OCI-LY1 (cell line): ENCODE results near the gene RPA4.

Experiments used
- H2AFZ ChIP-seq: fragments of 200-600 bp; sonication (generic), shearing (Covaris generic); 2 replicates; pipeline ENCODE4 v1.6.0; 2014; ENCODE audit warnings: antibody characterized with exemption, mild to moderate bottlenecking, low read length
- H3F3A ChIP-seq: fragments of 200-600 bp; sonication (generic), shearing (Covaris generic); 2 replicates; pipeline ENCODE4 v1.6.0; 2014; ENCODE audit warnings: mild to moderate bottlenecking, antibody characterized with exemption, low read length, moderate library complexity; ENCODE audit not compliant: insufficient read depth
- H3K27ac ChIP-seq: fragments of 200-600 bp; sonication (generic); 2 replicates; pipeline ENCODE4 v1.5.1; 2014; ENCODE audit warnings: low read length, mixed run types, mild to moderate bottlenecking, low read depth; ENCODE audit not compliant: poor library complexity, severe bottlenecking
- H3K27me3 ChIP-seq: fragments of 200-600 bp; sonication (generic); 2 replicates; pipeline ENCODE4 v1.6.0; 2014; ENCODE audit warnings: antibody characterized with exemption, mild to moderate bottlenecking, low read length, moderate library complexity; ENCODE audit not compliant: insufficient read depth
- H3K36me3 ChIP-seq: fragments of 200-600 bp; sonication (generic); 2 replicates; pipeline ENCODE4 v1.6.1; 2014; ENCODE audit warnings: mild to moderate bottlenecking, antibody characterized with exemption, low read length, moderate library complexity, mixed read lengths; ENCODE audit not compliant: insufficient read depth
- H3K4me1 ChIP-seq: fragments of 200-600 bp; sonication (generic); 2 replicates; pipeline ENCODE4 v1.5.1; 2014; ENCODE audit warnings: mild to moderate bottlenecking, low read length, moderate library complexity; ENCODE audit not compliant: insufficient read depth, severe bottlenecking
- H3K4me2 ChIP-seq: fragments of 200-600 bp; sonication (generic), shearing (Covaris generic); 2 replicates; pipeline ENCODE4 v1.6.1; 2014; ENCODE audit warnings: low read length
- H3K4me3 ChIP-seq: fragments of 200-600 bp; sonication (generic); 2 replicates; pipeline ENCODE4 v1.5.1; 2014; ENCODE audit warnings: low read length, low read depth, mild to moderate bottlenecking, mixed read lengths; ENCODE audit not compliant: poor library complexity, severe bottlenecking
- H3K79me2 ChIP-seq: fragments of 200-600 bp; shearing (Covaris generic); 2 replicates; pipeline ENCODE4 v1.6.1; 2016; ENCODE audit warnings: mixed run types, low read length, mixed read lengths; ENCODE audit not compliant: insufficient read depth
- H3K9ac ChIP-seq: fragments of 200-600 bp; sonication (generic), shearing (Covaris generic); 2 replicates; pipeline ENCODE4 v1.6.1; 2014; ENCODE audit warnings: mild to moderate bottlenecking, low read length, mixed read lengths
- H3K9me2 ChIP-seq: fragments of 200-600 bp; sonication (generic), shearing (Covaris generic); 2 replicates; pipeline ENCODE4 v1.6.1; 2014; ENCODE audit warnings: low read depth, mild to moderate bottlenecking, low read length, mixed read lengths
- H3K9me3 ChIP-seq: fragments of 200-600 bp; shearing (Covaris generic); 2 replicates; pipeline ENCODE4 v1.6.1; 2014; ENCODE audit warnings: low read length, mixed read lengths
- H4K20me1 ChIP-seq: fragments of 200-600 bp; sonication (generic), shearing (Covaris generic); 2 replicates; pipeline ENCODE4 v1.6.0; 2016; ENCODE audit warnings: mild to moderate bottlenecking, low read length; ENCODE audit not compliant: insufficient read depth
- EZH2 ChIP-seq: fragments of 200-600 bp; sonication (generic), shearing (Covaris generic); IDR thresholded peaks from 2 replicates; pipeline ENCODE4 v1.8.0; 2017; ENCODE audit warnings: borderline replicate concordance, mixed run types, mild to moderate bottlenecking, antibody characterized with exemption, low read length, moderate library complexity, mixed read lengths
- TF ChIP-seq, protein P1 (sequence below): fragments of 200-600 bp; sonication (generic), shearing (Covaris generic); IDR thresholded peaks from 2 replicates; pipeline ENCODE4 v1.5.1; 2017; ENCODE audit warnings: mild to moderate bottlenecking, antibody characterized with exemption, low read length, moderate library complexity, mixed read lengths

The RPA4 gene

DNA sequence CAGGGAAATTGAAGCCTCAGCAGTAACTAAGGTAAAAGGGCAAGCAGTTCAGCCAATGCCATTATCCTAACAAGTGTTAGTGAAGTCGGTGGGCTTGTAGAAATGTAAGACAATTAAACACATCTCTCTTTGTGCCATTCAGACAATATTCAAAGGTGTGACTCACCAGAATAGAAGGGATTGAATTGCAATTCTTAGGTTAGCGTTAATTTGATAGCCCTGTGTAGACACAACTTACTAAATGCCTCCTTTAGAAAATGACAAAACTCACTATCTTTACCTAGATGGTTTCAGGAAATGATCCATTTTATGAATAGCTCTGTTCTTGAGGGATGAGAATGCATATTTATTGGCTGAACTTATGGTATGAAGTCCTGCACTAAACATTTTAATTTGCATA, 35.2 kb downstream of the RPA4 start:
- no peaks in the 10 kb centered on the region for H3K79me2 ChIP-seq
- H3K4me2 ChIP-seq, result no peak overlapping the region
- no peak overlapping the region for H2AFZ ChIP-seq
- no peak overlapping the region for H3K27ac ChIP-seq
- H3K9me3 ChIP-seq, result no peaks in the 10 kb centered on the region
- no peaks in the 10 kb centered on the region for H3K36me3 ChIP-seq
- H3K4me3 ChIP-seq, result no peak overlapping the region
- H4K20me1 ChIP-seq, result no peaks in the 10 kb centered on the region
- H3K27me3 ChIP-seq, result no peaks in the 10 kb centered on the region
- no peaks in the 10 kb centered on the region for H3K4me1 ChIP-seq
- H3K9me2 ChIP-seq, result no peaks in the 10 kb centered on the region
- TF ChIP-seq, protein P1, sequence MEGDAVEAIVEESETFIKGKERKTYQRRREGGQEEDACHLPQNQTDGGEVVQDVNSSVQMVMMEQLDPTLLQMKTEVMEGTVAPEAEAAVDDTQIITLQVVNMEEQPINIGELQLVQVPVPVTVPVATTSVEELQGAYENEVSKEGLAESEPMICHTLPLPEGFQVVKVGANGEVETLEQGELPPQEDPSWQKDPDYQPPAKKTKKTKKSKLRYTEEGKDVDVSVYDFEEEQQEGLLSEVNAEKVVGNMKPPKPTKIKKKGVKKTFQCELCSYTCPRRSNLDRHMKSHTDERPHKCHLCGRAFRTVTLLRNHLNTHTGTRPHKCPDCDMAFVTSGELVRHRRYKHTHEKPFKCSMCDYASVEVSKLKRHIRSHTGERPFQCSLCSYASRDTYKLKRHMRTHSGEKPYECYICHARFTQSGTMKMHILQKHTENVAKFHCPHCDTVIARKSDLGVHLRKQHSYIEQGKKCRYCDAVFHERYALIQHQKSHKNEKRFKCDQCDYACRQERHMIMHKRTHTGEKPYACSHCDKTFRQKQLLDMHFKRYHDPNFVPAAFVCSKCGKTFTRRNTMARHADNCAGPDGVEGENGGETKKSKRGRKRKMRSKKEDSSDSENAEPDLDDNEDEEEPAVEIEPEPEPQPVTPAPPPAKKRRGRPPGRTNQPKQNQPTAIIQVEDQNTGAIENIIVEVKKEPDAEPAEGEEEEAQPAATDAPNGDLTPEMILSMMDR, result no peak
- TF ChIP-seq EZH2, result no peak
- H3F3A ChIP-seq, result no peaks in the 10 kb centered on the region
- H3K9ac ChIP-seq, result no peak overlapping the region

DNA sequence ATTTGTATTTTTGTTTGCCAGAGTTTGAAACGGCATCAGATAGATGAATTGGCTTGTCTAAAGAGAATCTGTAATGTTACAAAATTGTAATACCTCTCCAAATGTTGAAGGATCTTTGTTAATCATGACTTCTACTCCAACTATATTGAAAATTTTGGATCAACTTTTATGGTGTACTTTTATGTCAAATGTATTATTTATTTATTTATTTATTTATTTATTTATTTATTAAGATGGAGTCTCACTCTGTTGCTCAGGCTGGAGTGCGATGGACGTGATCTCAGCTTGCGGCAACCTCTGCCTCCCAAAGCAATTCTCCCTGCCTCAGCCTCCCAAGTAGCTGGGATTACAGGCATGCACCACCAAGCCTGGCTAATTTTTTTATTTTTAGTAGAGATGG, 36.0 kb downstream of the RPA4 start:
- Histone ChIP-seq H3K36me3 (no peaks in the 10 kb centered on the region), H3F3A (no peaks in the 10 kb centered on the region), H3K4me3 (no peak overlapping the region), H4K20me1 (no peaks in the 10 kb centered on the region), H3K4me1 (no peaks in the 10 kb centered on the region), H3K9me3 (no peaks in the 10 kb centered on the region), H3K79me2 (no peaks in the 10 kb centered on the region), H3K9ac (no peak overlapping the region), H3K4me2 (no peak overlapping the region), H3K27me3 (no peaks in the 10 kb centered on the region), H2AFZ (no peak overlapping the region), H3K27ac (no peak overlapping the region), H3K9me2 (no peaks in the 10 kb centered on the region)
- no peak for TF ChIP-seq EZH2
- TF ChIP-seq, protein P1, result no peak

DNA sequence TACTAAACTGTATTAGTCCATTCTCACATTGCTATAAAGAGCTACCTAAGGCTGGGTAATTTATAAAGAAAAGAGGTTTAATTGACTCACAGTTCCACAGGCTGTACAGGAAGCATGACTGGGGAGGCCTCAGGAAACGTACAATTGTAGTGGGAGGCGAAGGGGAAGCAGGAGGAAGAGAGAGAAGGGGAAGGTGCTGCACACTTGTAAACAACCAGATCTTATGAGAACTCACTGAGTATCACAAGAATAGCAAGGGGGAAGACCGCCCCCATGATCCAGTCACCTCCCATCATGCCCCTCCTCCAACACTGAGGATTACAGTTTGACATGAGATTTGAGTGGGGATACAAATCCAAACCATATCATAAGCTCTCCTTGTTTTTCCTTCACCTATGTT, 40.9 kb downstream of the RPA4 start:
- no peaks in the 10 kb centered on the region for H3F3A ChIP-seq
- H3K4me1 ChIP-seq, result no peaks in the 10 kb centered on the region
- H3K4me3 ChIP-seq, result no peak overlapping the region
- H3K4me2 ChIP-seq, result no peak overlapping the region
- no peak overlapping the region for H2AFZ ChIP-seq
- H3K9me3 ChIP-seq, result no peaks in the 10 kb centered on the region
- H3K27me3 ChIP-seq, result no peaks in the 10 kb centered on the region
- H3K9ac ChIP-seq, result no peak overlapping the region
- no peak for TF ChIP-seq EZH2
- TF ChIP-seq, protein P1, result no peak
- no peaks in the 10 kb centered on the region for H3K9me2 ChIP-seq
- no peak overlapping the region for H3K27ac ChIP-seq
- no peaks in the 10 kb centered on the region for H3K79me2 ChIP-seq
- H3K36me3 ChIP-seq, result no peaks in the 10 kb centered on the region
- no peaks in the 10 kb centered on the region for H4K20me1 ChIP-seq
